ENCODE results near the gene CELSR1.

- no peak for TF ChIP-seq POLR2A (IDR thresholded peaks at IDR 0.05; ENCODE audit: low read length)
- TF ChIP-seq GATA1 (IDR thresholded peaks at IDR 0.05; ENCODE audit: low read depth, low read length), result no peak
These were observed 45.5 kb downstream of the CELSR1 start for GRCh38 chr22:46491946-46492345.

All from erythroblast (primary cell).